Suprapubic skin (tissue), 4 donors: ENCODE measurements around the gene EFEMP2. TPM values are rescaled to one million over a fixed set of nuclear protein-coding genes. Genes with fewer than 3 reads are reported as not detected.
"Not testable (repeated sequence)": the region's sequence is repeated elsewhere in the genome, so short reads cannot be mapped to it uniquely, and the experiment has no call there.

Source experiments
- DNase-seq, 2 donors: peaks; one replicate each; pipeline ENCODE4 v3.0.0-alpha.2; 2019; ENCODE audit warnings: low spot score in 2 of 2
- H3K27ac ChIP-seq: fragments of 200-600 bp; sonication (generic); one replicate; pipeline ENCODE4 v1.5.1; 2019
- H3K27me3 ChIP-seq: fragments of 200-600 bp; sonication (generic); one replicate; pipeline ENCODE4 v1.5.1; 2019
- H3K36me3 ChIP-seq: fragments of 200-600 bp; sonication (generic); one replicate; pipeline ENCODE4 v1.5.1; 2019
- H3K4me1 ChIP-seq: fragments of 200-600 bp; sonication (generic); one replicate; pipeline ENCODE4 v1.5.1; 2019
- H3K4me3 ChIP-seq: fragments of 200-600 bp; sonication (generic); one replicate; pipeline ENCODE4 v1.5.1; 2019; ENCODE audit warnings: mild to moderate bottlenecking
- H3K9me3 ChIP-seq: fragments of 200-600 bp; sonication (generic); one replicate; pipeline ENCODE4 v1.5.1; 2019
- EP300 ChIP-seq: sonication (generic); formaldehyde crosslinking; IDR thresholded peaks from one replicate; pipeline ENCODE4 v1.6.1; 2017; ENCODE audit warnings: antibody characterized with exemption
- POLR2A ChIP-seq, 2 donors: fragments of 450-650 bp; IDR thresholded peaks; one replicate each; pipeline ENCODE4 v1.6.1; 2017; ENCODE audit warnings: antibody characterized with exemption in 2 of 2, mild to moderate bottlenecking in 2 of 2, moderate library complexity in 2 of 2
- POLR2AphosphoS5 ChIP-seq, 3 donors: sonication (generic); formaldehyde crosslinking; IDR thresholded peaks; one replicate each; pipeline ENCODE4 v1.6.1; 2017; ENCODE audit warnings: antibody characterized with exemption in 3 of 3
- WGBS: methylation state at CpG from one replicate; pipeline ENCODE4 v1.1.5; 2018; 5-methylcytosine and 5-hydroxymethylcytosine counted together
- total RNA-seq, 4 donors: library from RNA; depleted of rRNA; stranded (reverse); fragments of >200 nt; gene quantifications; one replicate each; pipeline ENCODE4 v1.1.0, GENCODE V29; 2016
- TF ChIP-seq, protein P1 (sequence below), 2 donors: fragments of 200-600 bp in 1 of 2; fragments of 450-650 bp in 1 of 2; sonication (generic) in 1 of 2; IDR thresholded peaks; one replicate each; pipeline ENCODE4 v1.5.1; 2016 to 2019; ENCODE audit warnings: antibody characterized with exemption in 2 of 2, mild to moderate bottlenecking in 1 of 2, moderate library complexity in 1 of 2

The EFEMP2 gene
- total RNA-seq, 4 donors from 2014 or later: 7.3 to 22.0 (median 13.0) TPM

DNA sequence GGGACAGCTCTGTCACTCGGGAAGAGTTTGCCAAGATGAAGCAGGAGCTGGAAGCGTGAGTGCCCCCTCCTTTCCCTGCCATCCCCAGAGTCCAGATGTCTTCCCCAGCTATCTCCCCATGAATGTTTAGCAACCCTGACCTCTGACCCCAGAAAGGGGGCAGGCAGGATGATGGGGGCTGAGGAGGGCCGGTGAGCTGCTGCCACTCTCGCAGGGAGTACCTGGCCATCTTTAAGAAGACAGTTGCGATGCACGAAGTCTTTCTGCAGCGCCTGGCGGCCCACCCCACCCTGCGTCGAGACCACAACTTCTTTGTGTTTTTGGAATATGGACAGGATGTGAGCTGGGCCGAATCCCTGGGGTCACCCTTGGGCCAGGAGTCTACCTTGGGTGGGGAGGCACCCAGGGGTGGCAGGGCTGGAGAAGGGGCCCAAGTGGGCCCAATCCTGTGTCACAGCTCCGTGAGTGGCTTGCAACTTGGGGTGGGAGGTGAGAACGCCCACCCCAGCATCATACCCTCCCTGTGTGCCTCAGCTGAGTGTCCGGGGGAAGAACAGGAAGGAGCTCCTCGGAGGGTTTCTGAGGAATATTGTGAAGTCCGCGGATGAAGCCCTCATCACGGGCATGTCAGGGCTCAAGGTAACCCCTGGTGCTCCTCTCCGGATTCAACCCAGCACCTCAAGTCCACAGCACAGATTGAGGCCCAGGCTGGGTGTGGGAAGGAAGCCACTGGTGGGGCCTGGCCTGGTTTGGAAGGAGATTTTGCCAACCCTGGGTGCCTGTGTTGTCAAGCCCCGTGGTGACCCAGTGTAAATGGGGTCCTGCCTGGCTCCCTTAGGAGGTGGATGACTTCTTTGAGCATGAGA lies 22.1 kb downstream of the EFEMP2 start:
- 75% methylated on average over 15 of the region's 20 CpGs for WGBS
- no peak overlapping the region for H3K27ac ChIP-seq
- no peak overlapping the region for H3K4me3 ChIP-seq
- TF ChIP-seq POLR2AphosphoS5 (IDR thresholded peaks at IDR 0.05): no peak
- no peak for TF ChIP-seq POLR2A (IDR thresholded peaks at IDR 0.05)
- no peak for TF ChIP-seq EP300
- TF ChIP-seq, protein P1, sequence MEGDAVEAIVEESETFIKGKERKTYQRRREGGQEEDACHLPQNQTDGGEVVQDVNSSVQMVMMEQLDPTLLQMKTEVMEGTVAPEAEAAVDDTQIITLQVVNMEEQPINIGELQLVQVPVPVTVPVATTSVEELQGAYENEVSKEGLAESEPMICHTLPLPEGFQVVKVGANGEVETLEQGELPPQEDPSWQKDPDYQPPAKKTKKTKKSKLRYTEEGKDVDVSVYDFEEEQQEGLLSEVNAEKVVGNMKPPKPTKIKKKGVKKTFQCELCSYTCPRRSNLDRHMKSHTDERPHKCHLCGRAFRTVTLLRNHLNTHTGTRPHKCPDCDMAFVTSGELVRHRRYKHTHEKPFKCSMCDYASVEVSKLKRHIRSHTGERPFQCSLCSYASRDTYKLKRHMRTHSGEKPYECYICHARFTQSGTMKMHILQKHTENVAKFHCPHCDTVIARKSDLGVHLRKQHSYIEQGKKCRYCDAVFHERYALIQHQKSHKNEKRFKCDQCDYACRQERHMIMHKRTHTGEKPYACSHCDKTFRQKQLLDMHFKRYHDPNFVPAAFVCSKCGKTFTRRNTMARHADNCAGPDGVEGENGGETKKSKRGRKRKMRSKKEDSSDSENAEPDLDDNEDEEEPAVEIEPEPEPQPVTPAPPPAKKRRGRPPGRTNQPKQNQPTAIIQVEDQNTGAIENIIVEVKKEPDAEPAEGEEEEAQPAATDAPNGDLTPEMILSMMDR (IDR thresholded peaks at IDR 0.05): no peak
- peaks cover 47% of the 10 kb centered on the region for H3K36me3 ChIP-seq
- no peaks in the 10 kb centered on the region for H3K9me3 ChIP-seq
- peak in 1 of 2 donors; percentile 56 for DNase-seq
- peaks cover 29% of the 10 kb centered on the region for H3K4me1 ChIP-seq
- H3K27me3 ChIP-seq: no peaks in the 10 kb centered on the region

DNA sequence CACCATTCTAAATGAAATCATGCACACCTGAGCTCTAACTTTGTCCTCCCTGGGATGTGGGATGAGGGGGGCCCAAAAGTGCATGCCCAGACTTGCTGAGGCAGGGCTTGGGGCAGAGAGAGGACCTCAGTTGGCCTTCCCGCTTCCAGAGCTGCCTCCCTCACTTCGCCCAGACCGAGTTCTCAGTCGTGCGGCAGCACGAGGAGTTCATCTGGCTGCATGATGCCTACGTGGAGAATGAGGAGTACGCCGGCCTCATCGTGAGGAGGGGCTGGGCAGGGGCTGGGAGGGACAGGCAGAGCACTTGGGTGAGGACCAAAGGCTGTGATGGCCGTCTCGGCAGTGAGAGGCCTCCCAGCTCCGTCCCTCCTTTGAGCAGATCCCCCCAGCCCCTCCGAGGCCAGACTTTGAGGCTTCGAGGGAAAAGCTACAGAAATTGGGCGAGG lies 22.8 kb downstream of the EFEMP2 start:
- H3K36me3 ChIP-seq: peaks cover 40% of the 10 kb centered on the region
- H3K27ac ChIP-seq: no peak overlapping the region
- peak in 1 of 2 donors; percentile 56 for DNase-seq
- no peaks in the 10 kb centered on the region for H3K9me3 ChIP-seq
- WGBS: 73% methylated on average over 11 of the region's 16 CpGs
- H3K27me3 ChIP-seq: no peaks in the 10 kb centered on the region
- peaks cover 23% of the 10 kb centered on the region for H3K4me1 ChIP-seq
- TF ChIP-seq, protein P1 (IDR thresholded peaks at IDR 0.05): no peak
- TF ChIP-seq POLR2AphosphoS5 (IDR thresholded peaks at IDR 0.05) (no peak), POLR2A (IDR thresholded peaks at IDR 0.05) (no peak), EP300 (no peak)
- H3K4me3 ChIP-seq: no peak overlapping the region

DNA sequence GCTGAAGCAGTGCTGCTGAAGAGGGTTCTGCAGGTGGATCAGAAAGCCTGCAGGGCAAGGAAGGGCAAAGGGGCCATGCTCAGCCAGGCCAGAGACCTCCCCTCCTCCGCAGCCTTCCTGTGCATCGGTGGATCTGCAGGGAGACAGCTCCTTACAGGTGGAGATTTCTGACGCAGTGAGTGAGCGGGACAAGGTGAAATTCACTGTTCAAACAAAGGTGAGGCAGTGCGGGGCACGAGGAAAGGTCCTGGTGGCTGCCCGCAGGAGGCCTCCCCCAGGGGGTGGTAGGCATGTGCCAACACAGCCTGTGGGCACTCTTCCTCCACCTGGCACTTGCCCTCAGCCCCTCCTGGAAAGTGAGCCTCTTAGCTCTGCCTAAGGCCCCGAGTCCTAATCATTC lies 23.2 kb downstream of the EFEMP2 start:
- WGBS: 71% methylated on average over 4 of the region's 8 CpGs
- no peak overlapping the region for H3K27ac ChIP-seq
- H3K4me3 ChIP-seq: no peak overlapping the region
- no peaks in the 10 kb centered on the region for H3K9me3 ChIP-seq
- peaks cover 20% of the 10 kb centered on the region for H3K4me1 ChIP-seq
- DNase-seq: peak in 1 of 2 donors; percentile 41
- H3K27me3 ChIP-seq: no peaks in the 10 kb centered on the region
- TF ChIP-seq POLR2A (IDR thresholded peaks at IDR 0.05) (no peak), POLR2AphosphoS5 (IDR thresholded peaks at IDR 0.05) (no peak)
- TF ChIP-seq, protein P1 (IDR thresholded peaks at IDR 0.05): no peak
- H3K36me3 ChIP-seq: peaks cover 36% of the 10 kb centered on the region

DNA sequence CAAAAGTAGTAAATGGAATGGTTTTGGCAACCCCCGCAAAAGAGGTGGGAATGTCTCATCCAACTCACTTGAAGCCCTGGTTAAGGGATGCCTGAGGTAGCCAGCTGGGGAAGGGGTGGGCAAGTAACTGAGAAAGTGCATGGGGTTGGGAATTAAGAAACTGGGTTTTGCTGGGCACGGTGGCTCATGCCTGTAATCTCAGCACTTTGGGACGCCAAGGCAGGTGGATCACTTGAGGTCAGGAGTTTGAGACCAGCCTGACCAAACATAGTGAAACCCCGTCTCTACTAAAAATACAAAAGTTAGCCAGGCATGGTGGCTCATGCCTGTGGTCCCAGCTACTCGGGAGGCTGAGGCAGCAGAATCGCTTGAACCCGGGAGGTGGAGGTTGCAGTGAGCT lies 23.9 kb downstream of the EFEMP2 start:
- not testable (repeated sequence) for H3K27me3 ChIP-seq, H3K9me3 ChIP-seq, H3K27ac ChIP-seq, H3K4me3 ChIP-seq
- Histone ChIP-seq H3K4me1 (peaks cover 14% of the 10 kb centered on the region), H3K36me3 (peaks cover 29% of the 10 kb centered on the region)
- peak in 1 of 2 donors; percentile 9 for DNase-seq
- WGBS: 72% methylated on average over 7 of the region's 7 CpGs

DNA sequence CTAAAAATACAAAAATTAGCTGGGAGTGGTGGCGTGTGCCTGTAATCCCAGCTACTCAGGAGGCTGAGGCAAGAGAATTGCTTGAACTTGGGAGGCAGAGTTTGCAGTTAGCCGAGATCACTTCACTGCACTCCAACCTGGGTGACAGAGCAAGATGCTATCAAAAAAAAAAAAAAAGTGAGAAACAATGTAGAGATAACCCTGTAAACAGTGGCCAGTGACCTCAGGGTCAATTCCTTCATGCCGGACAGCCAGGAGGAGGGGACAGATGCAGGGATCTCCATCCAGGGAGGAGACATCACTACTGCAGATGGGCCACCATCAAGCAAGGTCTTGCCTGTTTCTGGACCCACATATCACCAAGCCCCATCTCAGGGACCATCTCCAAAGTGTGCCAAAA lies 24.9 kb downstream of the EFEMP2 start:
- peak in 1 of 2 donors; percentile 46 for DNase-seq
- peaks cover 19% of the 10 kb centered on the region for H3K36me3 ChIP-seq
- H3K4me1 ChIP-seq: peaks cover 5% of the 10 kb centered on the region
- H3K27ac ChIP-seq: no peak overlapping the region
- 88% methylated on average over 3 of the region's 3 CpGs for WGBS
- TF ChIP-seq POLR2AphosphoS5 (IDR thresholded peaks at IDR 0.05): no peak
- TF ChIP-seq, protein P1 (IDR thresholded peaks at IDR 0.05): no peak
- TF ChIP-seq EP300: no peak
- no peak for TF ChIP-seq POLR2A (IDR thresholded peaks at IDR 0.05)
- H3K4me3 ChIP-seq: no peak overlapping the region
- no peaks in the 10 kb centered on the region for H3K27me3 ChIP-seq
- H3K9me3 ChIP-seq: no peaks in the 10 kb centered on the region
